Spleen (tissue), 11 donors: Measurements from ENCODE around the gene DNMT1. TPM values are rescaled to one million over a fixed set of nuclear protein-coding genes. Genes with fewer than 3 reads are reported as not detected.
"Not testable (repeated sequence)": the region's sequence is repeated elsewhere in the genome, so short reads cannot be mapped to it uniquely, and the experiment has no call there.

ENCODE experiments used
- DNase-seq: peaks from one replicate; pipeline ENCODE4 v3.0.0-alpha.2; 2020
- H3K27ac ChIP-seq, 8 donors: fragments of 200-600 bp; sonication (generic) in 7 of 8; 1 replicate in 4 of 8; 2 replicates in 4 of 8; pipeline versions ENCODE4 v1.5.0 to v1.8.0; 2016 to 2021; ENCODE audit warnings: inconsistent platforms in 4 of 8, mild to moderate bottlenecking in 4 of 8, moderate library complexity in 1 of 8
- H3K27me3 ChIP-seq, 7 donors: fragments of 200-600 bp; sonication (generic) in 6 of 7; replicated peaks in 1 of 7; 1 replicate in 4 of 7; 2 replicates in 3 of 7; pipeline versions ENCODE4 v1.5.0 to v1.8.0; 2016 to 2021; ENCODE audit warnings: inconsistent platforms in 3 of 7, mild to moderate bottlenecking in 1 of 7
- H3K36me3 ChIP-seq, 6 donors: fragments of 200-600 bp; sonication (generic) in 5 of 6; 1 replicate in 4 of 6; 2 replicates in 2 of 6; pipeline versions ENCODE4 v1.5.0 to v1.8.0; 2016 to 2021; ENCODE audit warnings: inconsistent platforms in 2 of 6
- H3K4me1 ChIP-seq, 6 donors: fragments of 200-600 bp; sonication (generic) in 5 of 6; 1 replicate in 3 of 6; 2 replicates in 3 of 6; pipeline versions ENCODE4 v1.5.0 to v1.8.0; 2016 to 2021; ENCODE audit warnings: inconsistent platforms in 3 of 6
- H3K4me3 ChIP-seq, 8 donors: fragments of 200-600 bp; sonication (generic) in 7 of 8; 1 replicate in 4 of 8; 2 replicates in 4 of 8; pipeline versions ENCODE4 v1.5.0 to v1.8.0; 2016 to 2021; ENCODE audit warnings: inconsistent platforms in 4 of 8, mild to moderate bottlenecking in 4 of 8, moderate library complexity in 2 of 8
- H3K9me3 ChIP-seq, 8 donors: fragments of 200-600 bp; sonication (generic) in 7 of 8; 1 replicate in 4 of 8; 2 replicates in 4 of 8; pipeline versions ENCODE4 v1.5.0 to v1.8.0; 2016 to 2021; ENCODE audit warnings: inconsistent platforms in 4 of 8
- CTCF ChIP-seq, 11 experiments: fragments of 200-600 bp in 7 of 11; fragments of 450-650 bp in 4 of 11; sonication (generic) in 4 of 11; IDR thresholded peaks in 8 of 11; conservative IDR thresholded peaks in 3 of 11; 1 replicate in 7 of 11; 2 replicates in 4 of 11; pipeline versions ENCODE4 v1.4.0 to v1.8.0; 2016 to 2021; ENCODE audit warnings: antibody characterized with exemption in 11 of 11, inconsistent platforms in 4 of 11, mild to moderate bottlenecking in 1 of 11
- POLR2A ChIP-seq, 3 donors: fragments of 450-650 bp; IDR thresholded peaks; one replicate each; pipeline ENCODE4 v1.5.1; 2017; ENCODE audit warnings: antibody characterized with exemption in 3 of 3, mild to moderate bottlenecking in 1 of 3
- POLR2AphosphoS5 ChIP-seq, 3 donors: sonication (generic); formaldehyde crosslinking; IDR thresholded peaks; one replicate each; pipeline ENCODE4 v1.5.1; 2017; ENCODE audit warnings: antibody characterized with exemption in 3 of 3
- WGBS, 5 donors: extraction: QIAGEN DNeasy Blood & Tissue Kit in 3 of 5; methylation state at CpG; one replicate each; pipeline versions ENCODE4 v1.1.5 to v1.1.7; 2013 to 2018; 5-methylcytosine and 5-hydroxymethylcytosine counted together
- intact Hi-C: fragments of 100-400 bp; cut with DNase I; formaldehyde crosslinking; loops from one replicate; pipeline ENCODE4 v1.15.0; 2023; ENCODE audit warnings: low total_unique reads
- polyA plus RNA-seq, 3 donors: library from polyadenylated mRNA; stranded (reverse); fragments of 200-250 nt; gene quantifications; one replicate each; pipeline ENCODE4 v1.2.1, GENCODE V29; 2013
- total RNA-seq, 7 donors: library from RNA; depleted of rRNA in 3 of 7; stranded (reverse); fragments of >200 nt in 3 of 7; fragmentation: NEBNext Ultra II Directional in 4 of 7; extraction: Animal tissue kit (Norgen Biotek cat#: 25700) in 4 of 7; gene quantifications; one replicate each; pipeline versions ENCODE4 v1.1.0 to v1.2.1, GENCODE V29; 2016 to 2021
- donor health status: healthy with polysubstance abuse.
- donor health status: DM: no; HTN: no; CAD: no; lungs with moderate emphysema.
- donor health status: DM: no; HTN: no; CAD: no.
- donor health status: Bipolar disorder and iron deficiency.
- donor health status: healthy.
- donor health status: DM: no; HTN: no; CAD: no.
- donor health status: DM: yes; HTN: yes; CAD: no.

DNMT1 gene
- total and polyA plus RNA-seq, 10 donors, result 40.6 to 131 (median 71.8) TPM

GRCh38 chr19:10206226-10206885 lies 11.6 kb upstream of the DNMT1 start:
- DNase-seq, result no peak
- WGBS, 5 donors, result 87 to 92% (median 91%) methylated on average over 10 of the region's 10 CpGs
- no peak for TF ChIP-seq CTCF (IDR thresholded peaks at IDR 0.05 in 8 of 11, conservative IDR thresholded peaks at IDR 0.05 in 3 of 11)
- no peak for TF ChIP-seq POLR2AphosphoS5 (IDR thresholded peaks at IDR 0.05)
- TF ChIP-seq POLR2A (IDR thresholded peaks at IDR 0.05), result no peak
- Histone ChIP-seq H3K4me1 (no peaks in the 10 kb centered on the region), H3K4me3 (no peak overlapping the region), H3K27me3 (no peaks in the 10 kb centered on the region), H3K27ac (no peak overlapping the region), H3K36me3 (no peaks in the 10 kb centered on the region), H3K9me3 (peaks cover 0 to 8% (median 5%) of the 10 kb centered on the region in 8 donors)
- intact Hi-C loops, result no loop called here

GRCh38 chr19:10205636-10206035 lies 10.9 kb upstream of the DNMT1 start:
- Histone ChIP-seq H3K27ac (no peak overlapping the region), H3K4me1 (no peaks in the 10 kb centered on the region)
- WGBS, 5 donors, result 90 to 96% (median 93%) methylated on average over 4 of the region's 4 CpGs

GRCh38 chr19:10203686-10204085 lies 8.9 kb upstream of the DNMT1 start:
- peaks cover 0 to 8% (median 5%) of the 10 kb centered on the region in 8 donors for H3K9me3 ChIP-seq
- no peak overlapping the region for H3K27ac ChIP-seq
- whole genome bisulfite sequencing, 5 donors, result 87 to 96% (median 91%) methylated on average over 3 of the region's 3 CpGs
- H3K27me3 ChIP-seq, result no peaks in the 10 kb centered on the region
- intact Hi-C loops, result no loop called here
- no peak for DNase-seq
- TF ChIP-seq POLR2AphosphoS5 (IDR thresholded peaks at IDR 0.05) (no peak), CTCF (IDR thresholded peaks at IDR 0.05 in 8 of 11, conservative IDR thresholded peaks at IDR 0.05 in 3 of 11) (no peak), POLR2A (IDR thresholded peaks at IDR 0.05) (no peak)
- H3K36me3 ChIP-seq, result no peaks in the 10 kb centered on the region
- no peak overlapping the region for H3K4me3 ChIP-seq
- H3K4me1 ChIP-seq, result peaks cover 0 to 13% (median 6%) of the 10 kb centered on the region in 6 donors

More at GRCh38 chr19:10205636-10206035, 10.9 kb upstream of the DNMT1 start:
- H3K27me3 ChIP-seq, result no peaks in the 10 kb centered on the region
- intact Hi-C loops, result no loop called here
- peaks cover 0 to 8% (median 5%) of the 10 kb centered on the region in 8 donors for H3K9me3 ChIP-seq
- DNase-seq, result no peak
- no peaks in the 10 kb centered on the region for H3K36me3 ChIP-seq
- H3K4me3 ChIP-seq, result no peak overlapping the region
- TF ChIP-seq POLR2AphosphoS5 (IDR thresholded peaks at IDR 0.05) (no peak), CTCF (IDR thresholded peaks at IDR 0.05 in 8 of 11, conservative IDR thresholded peaks at IDR 0.05 in 3 of 11) (no peak), POLR2A (IDR thresholded peaks at IDR 0.05) (no peak)

GRCh38 chr19:10201176-10201575 lies 6.4 kb upstream of the DNMT1 start:
- intact Hi-C loops, result no loop called here
- H3K36me3 ChIP-seq, result no peaks in the 10 kb centered on the region
- no peaks in the 10 kb centered on the region for H3K27me3 ChIP-seq
- H3K27ac ChIP-seq, result no peak overlapping the region
- TF ChIP-seq POLR2AphosphoS5 (IDR thresholded peaks at IDR 0.05) (no peak), CTCF (IDR thresholded peaks at IDR 0.05 in 8 of 11, conservative IDR thresholded peaks at IDR 0.05 in 3 of 11) (no peak), POLR2A (IDR thresholded peaks at IDR 0.05) (no peak)
- no peak overlapping the region for H3K4me3 ChIP-seq
- H3K9me3 ChIP-seq, result no peaks in the 10 kb centered on the region
- 50 to 77% (median 66%) methylated on average over 3 of the region's 3 CpGs for WGBS, 5 donors
- DNase-seq, result no peak
- H3K4me1 ChIP-seq, result peaks cover 0 to 28% (median 9%) of the 10 kb centered on the region in 6 donors

GRCh38 chr19:10200101-10200500 lies 5.3 kb upstream of the DNMT1 start:
- intact Hi-C loops, H3K9me3 ChIP-seq, H3K4me3 ChIP-seq, H3K27ac ChIP-seq, H3K27me3 ChIP-seq, DNase-seq, H3K36me3 ChIP-seq: not testable (repeated sequence)
- peaks cover 3 to 34% (median 15%) of the 10 kb centered on the region in 6 donors for H3K4me1 ChIP-seq
- 90 to 98% (median 94%) methylated on average over 15 of the region's 15 CpGs for WGBS, 5 donors

GRCh38 chr19:10198889-10199644 lies 4.3 kb upstream of the DNMT1 start:
- H3K4me1 ChIP-seq, result peaks cover 5 to 38% (median 18%) of the 10 kb centered on the region in 6 donors
- 55 to 77% (median 59%) methylated on average over 11 of the region's 11 CpGs for WGBS, 5 donors
- H3K36me3 ChIP-seq, H3K9me3 ChIP-seq, H3K27me3 ChIP-seq, DNase-seq: not testable (repeated sequence)
- intact Hi-C loops, result loop anchor here (10.0 kb wide), 1 partner anchor 46 kb away; no protein-coding TSS in a partner anchor
- peak overlapping the region in 1 of 8 donors; percentile 3 for H3K4me3 ChIP-seq
- peak overlapping the region; percentile 49 to 77 (median 64) for H3K27ac ChIP-seq
